Measurements from ENCODE around the gene NDUFS5. TPM values are rescaled to one million over a fixed set of nuclear protein-coding genes. Genes with fewer than 3 reads are reported as not detected.

Gene NDUFS5
- total RNA-seq, 2 donors from 2014 or later: 295 to 349 TPM

DNA sequence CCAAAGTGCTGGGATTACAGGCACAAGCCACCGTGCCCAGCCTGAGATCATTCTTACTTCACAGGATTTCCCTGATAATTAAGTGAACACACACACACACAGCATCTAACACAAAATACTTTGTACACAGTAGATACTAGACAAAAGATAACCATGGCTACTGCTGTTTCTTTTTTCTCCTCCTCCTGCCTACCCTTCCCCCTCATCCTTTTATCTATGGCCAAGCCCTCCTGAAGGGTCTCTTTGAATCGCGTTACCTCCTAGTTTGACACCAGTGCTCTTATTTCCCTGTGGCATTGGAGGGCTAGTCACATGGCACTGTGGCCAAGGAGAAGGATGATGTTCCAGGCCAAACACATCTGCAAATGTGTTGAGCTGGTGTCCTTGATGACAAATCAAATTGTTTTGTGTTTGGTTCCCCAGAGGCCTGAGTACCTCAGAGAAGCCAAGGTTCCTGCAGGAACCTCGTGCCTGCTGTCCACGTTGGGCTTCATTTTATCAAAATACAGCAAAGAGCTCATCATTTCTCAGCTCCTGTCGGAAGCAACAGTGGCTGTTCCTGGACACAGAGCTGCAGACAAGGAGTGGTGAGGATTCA, 20.6 kb downstream of the NDUFS5 start:
- TF ChIP-seq, protein P1, sequence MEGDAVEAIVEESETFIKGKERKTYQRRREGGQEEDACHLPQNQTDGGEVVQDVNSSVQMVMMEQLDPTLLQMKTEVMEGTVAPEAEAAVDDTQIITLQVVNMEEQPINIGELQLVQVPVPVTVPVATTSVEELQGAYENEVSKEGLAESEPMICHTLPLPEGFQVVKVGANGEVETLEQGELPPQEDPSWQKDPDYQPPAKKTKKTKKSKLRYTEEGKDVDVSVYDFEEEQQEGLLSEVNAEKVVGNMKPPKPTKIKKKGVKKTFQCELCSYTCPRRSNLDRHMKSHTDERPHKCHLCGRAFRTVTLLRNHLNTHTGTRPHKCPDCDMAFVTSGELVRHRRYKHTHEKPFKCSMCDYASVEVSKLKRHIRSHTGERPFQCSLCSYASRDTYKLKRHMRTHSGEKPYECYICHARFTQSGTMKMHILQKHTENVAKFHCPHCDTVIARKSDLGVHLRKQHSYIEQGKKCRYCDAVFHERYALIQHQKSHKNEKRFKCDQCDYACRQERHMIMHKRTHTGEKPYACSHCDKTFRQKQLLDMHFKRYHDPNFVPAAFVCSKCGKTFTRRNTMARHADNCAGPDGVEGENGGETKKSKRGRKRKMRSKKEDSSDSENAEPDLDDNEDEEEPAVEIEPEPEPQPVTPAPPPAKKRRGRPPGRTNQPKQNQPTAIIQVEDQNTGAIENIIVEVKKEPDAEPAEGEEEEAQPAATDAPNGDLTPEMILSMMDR (conservative IDR thresholded peaks at IDR 0.05): no peak
- 85 to 89% methylated on average over 6 of the region's 6 CpGs for WGBS, 2 experiments (ENCODE audit: insufficient coverage in 1 of 2, insufficient read length in 1 of 2)

DNA sequence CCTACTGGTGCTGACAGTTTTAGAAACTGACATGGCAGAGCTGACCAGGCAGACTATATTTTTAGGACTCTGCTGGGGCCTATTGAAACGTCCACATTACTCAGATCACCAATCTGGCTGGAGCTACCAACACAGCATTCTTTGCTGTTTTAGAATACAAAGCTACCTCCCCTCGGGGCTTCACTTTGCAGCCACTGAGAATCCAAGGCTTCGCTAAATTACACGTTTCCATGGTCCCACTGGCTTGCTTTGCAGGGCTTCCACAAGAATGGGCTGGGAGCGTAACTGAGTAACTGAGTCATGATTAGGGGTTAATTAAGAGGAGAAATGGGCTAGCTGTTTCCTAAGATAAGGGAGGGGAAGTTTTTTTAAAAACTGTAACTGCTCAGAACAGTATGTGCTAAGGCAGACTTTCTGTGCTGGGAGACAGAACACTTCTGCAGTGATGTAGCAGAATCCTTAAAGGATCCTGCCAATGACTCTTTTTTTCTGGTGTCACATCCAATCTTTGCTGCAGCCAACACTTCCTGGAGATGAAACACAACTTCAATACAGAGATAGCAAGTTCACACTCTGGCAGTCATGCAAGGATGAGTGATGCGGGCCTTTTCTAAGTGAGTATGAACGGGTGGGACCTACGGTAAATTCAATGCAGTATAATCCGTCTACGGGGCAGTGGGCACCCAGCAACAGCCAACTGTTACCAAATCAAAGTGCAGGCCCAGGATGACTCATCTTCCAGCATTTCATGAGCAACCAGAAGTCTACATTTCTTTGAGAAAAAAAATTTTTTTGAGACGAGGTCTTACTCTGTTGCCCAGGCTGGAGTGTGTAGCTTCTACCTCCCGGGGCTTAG, 21.5 kb downstream of the NDUFS5 start:
- Mint-ChIP-seq H3K36me3 (ENCODE audit: low read depth) (peaks cover 25% of the 10 kb centered on the region), H3K4me1 (peaks cover 13% of the 10 kb centered on the region), H3K27me3 (ENCODE audit: insufficient read depth) (no peaks in the 10 kb centered on the region), H3K27ac (peak overlapping the region; percentile 16), H3K4me3 (no peak overlapping the region), H3K9me3 (no peaks in the 10 kb centered on the region)
- WGBS, 2 experiments (ENCODE audit: insufficient coverage in 1 of 2, insufficient read length in 1 of 2): 79 to 87% methylated on average over 9 to 12 of the region's 12 CpGs
- H3K36me3 ChIP-seq (ENCODE audit: control insufficient read depth, insufficient read depth, low read length): peaks cover 1% of the 10 kb centered on the region
- no peaks in the 10 kb centered on the region for H3K27me3 ChIP-seq (ENCODE audit: control insufficient read depth, insufficient read depth, low read length, poor library complexity, severe bottlenecking)
- peaks cover 5% of the 10 kb centered on the region for H3K4me1 ChIP-seq (ENCODE audit: control insufficient read depth, insufficient read depth, low read length)
- no peak overlapping the region for H3K9ac ChIP-seq (ENCODE audit: extremely low read depth, low read length, poor library complexity, severe bottlenecking)
- DNase-seq: no peak
- TF ChIP-seq, protein P1 (conservative IDR thresholded peaks at IDR 0.05): no peak
- H3K27ac ChIP-seq (ENCODE audit: low read depth, low read length): peak overlapping the region; percentile 7
- H3K4me3 ChIP-seq (ENCODE audit: low read length): no peak overlapping the region
- H3K9me3 ChIP-seq (ENCODE audit: control insufficient read depth, low read length): no peaks in the 10 kb centered on the region

More for the DNA sequence above, 20.6 kb downstream of the NDUFS5 start:
- H3K36me3 Mint-ChIP-seq (ENCODE audit: low read depth): peaks cover 28% of the 10 kb centered on the region
- Histone ChIP-seq H3K9ac (ENCODE audit: extremely low read depth, low read length, poor library complexity, severe bottlenecking) (no peak overlapping the region), H3K27ac (ENCODE audit: low read depth, low read length) (peak overlapping the region; percentile 7), H3K4me3 (ENCODE audit: low read length) (no peak overlapping the region), H3K9me3 (ENCODE audit: control insufficient read depth, low read length) (no peaks in the 10 kb centered on the region), H3K36me3 (ENCODE audit: control insufficient read depth, insufficient read depth, low read length) (peaks cover 7% of the 10 kb centered on the region), H3K27me3 (ENCODE audit: control insufficient read depth, insufficient read depth, low read length, poor library complexity, severe bottlenecking) (no peaks in the 10 kb centered on the region), H3K4me1 (ENCODE audit: control insufficient read depth, insufficient read depth, low read length) (peaks cover 5% of the 10 kb centered on the region)
- no peak overlapping the region for H3K27ac Mint-ChIP-seq
- no peak for DNase-seq
- H3K4me3 Mint-ChIP-seq: no peak overlapping the region
- no peaks in the 10 kb centered on the region for H3K27me3 Mint-ChIP-seq (ENCODE audit: insufficient read depth)
- peaks cover 6% of the 10 kb centered on the region for H3K4me1 Mint-ChIP-seq
- H3K9me3 Mint-ChIP-seq: no peaks in the 10 kb centered on the region

DNA sequence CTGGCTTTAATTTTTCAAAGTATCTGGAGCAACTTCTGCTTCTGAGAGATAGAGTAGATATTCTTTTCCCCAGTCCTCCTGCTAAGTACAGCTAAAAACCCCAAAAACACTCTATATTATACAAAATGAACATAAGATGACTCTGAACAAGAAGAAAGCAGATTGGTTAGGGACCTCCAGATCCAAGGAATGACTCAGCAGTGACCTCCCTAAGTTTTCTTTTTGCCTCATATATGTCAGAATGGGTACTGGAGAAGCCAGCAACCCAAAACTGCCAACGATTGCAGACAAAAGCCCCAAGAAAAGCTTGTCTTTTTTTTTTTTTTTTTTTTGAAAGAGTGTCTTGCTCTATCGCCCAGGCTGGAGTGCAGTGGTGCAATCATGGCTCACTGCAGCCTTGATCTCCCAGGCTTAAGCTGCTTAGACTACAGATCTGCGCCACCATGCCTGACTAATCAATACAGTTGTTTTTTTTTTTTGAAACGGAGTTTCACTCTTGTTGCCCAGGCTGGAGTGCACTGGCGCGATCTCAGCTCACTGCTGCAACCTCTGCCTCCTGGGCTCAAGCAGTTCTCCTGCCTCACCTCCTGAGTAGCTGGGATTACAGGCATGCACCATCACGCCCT, 22.7 kb downstream of the NDUFS5 start:
- 91 to 98% methylated on average over 4 to 7 of the region's 7 CpGs for WGBS, 2 experiments (ENCODE audit: insufficient coverage in 1 of 2, insufficient read length in 1 of 2)
- Histone ChIP-seq H3K4me1 (ENCODE audit: control insufficient read depth, insufficient read depth, low read length) (peaks cover 5% of the 10 kb centered on the region), H3K9ac (ENCODE audit: extremely low read depth, low read length, poor library complexity, severe bottlenecking) (no peak overlapping the region), H3K27ac (ENCODE audit: low read depth, low read length) (no peak overlapping the region), H3K9me3 (ENCODE audit: control insufficient read depth, low read length) (no peaks in the 10 kb centered on the region), H3K36me3 (ENCODE audit: control insufficient read depth, insufficient read depth, low read length) (no peaks in the 10 kb centered on the region), H3K4me3 (ENCODE audit: low read length) (no peak overlapping the region), H3K27me3 (ENCODE audit: control insufficient read depth, insufficient read depth, low read length, poor library complexity, severe bottlenecking) (no peaks in the 10 kb centered on the region)
- H3K4me1 Mint-ChIP-seq: peaks cover 13% of the 10 kb centered on the region
- H3K9me3 Mint-ChIP-seq: no peaks in the 10 kb centered on the region
- TF ChIP-seq, protein P1 (conservative IDR thresholded peaks at IDR 0.05): no peak
- no peak overlapping the region for H3K27ac Mint-ChIP-seq
- H3K36me3 Mint-ChIP-seq (ENCODE audit: low read depth): peaks cover 16% of the 10 kb centered on the region
- DNase-seq: no peak
- no peak overlapping the region for H3K4me3 Mint-ChIP-seq
- no peaks in the 10 kb centered on the region for H3K27me3 Mint-ChIP-seq (ENCODE audit: insufficient read depth)

All from endodermal cell (in vitro differentiated cells).